ENCODE data around the gene RABGAP1L. TPM values are rescaled to one million over a fixed set of nuclear protein-coding genes. Genes with fewer than 3 reads are reported as not detected.
"Not testable (repeated sequence)": the region's sequence is repeated elsewhere in the genome, so short reads cannot be mapped to it uniquely, and the experiment has no call there.

Gene RABGAP1L
- total RNA-seq, 1 donor from 2014 or later = 53.6 TPM

- ATAC-seq (ENCODE audit: poor library complexity) (peak; percentile 36), DNase-seq (no peak)
- intact Hi-C loops (cut with DNase I) = no loop called here
Measured at GRCh38 chr1:174883409-174883808, 724.1 kb downstream of the RABGAP1L start.

DNA sequence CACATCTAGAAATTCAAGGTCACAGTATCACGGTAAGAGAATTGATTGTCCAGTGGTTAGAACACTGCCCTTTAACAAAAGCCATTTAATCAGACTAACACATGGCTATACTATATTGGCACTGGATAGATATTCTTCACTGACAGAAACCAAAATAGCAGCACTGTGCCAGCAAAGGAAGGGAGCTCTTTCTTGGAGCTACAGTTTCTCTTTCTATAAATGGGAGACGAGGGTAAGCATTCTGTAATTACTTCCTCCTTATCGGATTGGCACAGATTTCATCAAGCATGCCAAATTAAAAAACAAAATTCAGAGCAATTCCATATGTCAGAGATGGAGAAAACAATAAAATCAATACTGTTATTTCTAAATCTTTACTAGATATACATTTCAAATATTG lies 724.7 kb downstream of the RABGAP1L start:
- intact Hi-C loops (cut with DNase I) = no loop called here
- peak; percentile 70 for ATAC-seq (ENCODE audit: poor library complexity)
- no peak for DNase-seq

DNA sequence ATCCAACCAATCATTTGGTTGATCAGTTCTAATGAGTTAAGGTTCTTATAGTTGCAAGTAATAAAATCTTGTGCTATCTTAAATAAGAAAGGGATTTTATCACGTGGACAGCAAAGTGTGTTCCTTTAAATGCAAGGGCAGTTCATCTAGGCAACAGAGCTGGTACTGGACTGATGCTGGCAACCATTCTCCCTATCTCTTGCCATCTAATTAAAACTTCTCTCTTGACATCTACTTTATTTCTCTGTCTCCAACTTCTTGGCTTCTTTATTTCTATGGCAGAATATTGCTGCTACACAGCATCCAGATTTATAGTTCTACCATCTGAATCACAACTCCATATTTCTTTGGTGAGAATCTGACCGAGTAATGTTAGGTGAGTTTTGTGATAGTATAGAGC lies 725.2 kb downstream of the RABGAP1L start:
- intact Hi-C loops (cut with DNase I) = no loop called here

DNA sequence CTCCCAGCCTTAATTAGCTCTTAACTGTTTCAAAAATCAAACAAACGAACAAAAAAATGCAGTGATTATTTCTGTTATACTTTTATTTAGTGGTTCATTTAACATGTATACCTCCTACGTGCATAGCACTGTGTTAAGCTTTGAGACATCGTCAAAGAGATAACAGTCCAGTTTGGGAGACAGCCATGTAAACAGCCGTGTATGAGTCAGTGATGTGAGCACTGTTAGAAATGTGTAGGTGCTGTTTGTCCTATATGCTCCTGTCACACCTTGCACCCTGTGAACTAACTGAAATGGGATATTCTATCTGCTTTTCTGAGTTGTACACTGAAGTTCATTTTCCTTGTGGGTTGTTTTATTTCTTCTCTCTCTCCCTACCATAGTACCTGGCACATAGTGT lies 730.7 kb downstream of the RABGAP1L start:
- intact Hi-C loops (cut with DNase I) = no loop called here
- ATAC-seq (ENCODE audit: poor library complexity) = no peak

More for the DNA sequence above, 725.2 kb downstream of the RABGAP1L start:
- DNase-seq (no peak), ATAC-seq (ENCODE audit: poor library complexity) (no peak)

GRCh38 chr1:174892016-174892415 lies 732.7 kb downstream of the RABGAP1L start:
- intact Hi-C loops (cut with DNase I) = no loop called here
- DNase-seq (no peak), ATAC-seq (ENCODE audit: poor library complexity) (peak; percentile 84)

More for the DNA sequence above, 730.7 kb downstream of the RABGAP1L start:
- no peak for DNase-seq

DNA sequence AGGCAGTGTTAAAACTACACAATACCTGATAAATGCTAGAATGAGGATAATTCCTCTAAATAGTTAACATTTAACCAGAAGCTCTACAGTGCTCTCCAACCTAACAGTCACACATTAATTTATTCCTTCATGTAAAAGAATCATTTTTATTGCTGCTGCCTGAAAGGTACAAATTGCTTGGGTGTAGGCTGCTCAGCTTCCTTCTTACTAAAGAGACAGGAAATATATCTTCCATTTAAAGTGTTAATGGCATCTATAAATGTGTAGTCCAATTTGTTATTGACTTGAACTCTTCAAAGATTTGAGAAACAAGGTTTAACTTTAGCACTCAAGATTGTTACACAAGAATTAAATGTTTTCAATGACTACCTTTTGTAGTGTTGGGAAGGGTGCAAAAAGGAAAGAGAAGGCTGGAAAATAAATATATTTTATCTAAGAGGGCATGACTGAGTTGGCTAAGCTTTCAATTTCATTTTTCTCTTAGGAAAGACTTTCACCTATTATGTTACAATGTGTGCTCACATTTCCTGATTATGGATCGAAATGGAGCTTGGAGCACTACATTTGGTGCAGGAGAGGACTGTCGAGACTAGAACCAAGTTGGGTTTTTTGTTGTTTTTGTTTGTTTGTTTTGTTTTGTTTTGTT lies 734.9 kb downstream of the RABGAP1L start:
- intact Hi-C loops (cut with DNase I) = no loop called here
- ATAC-seq (ENCODE audit: poor library complexity) (no peak), DNase-seq (no peak)

DNA sequence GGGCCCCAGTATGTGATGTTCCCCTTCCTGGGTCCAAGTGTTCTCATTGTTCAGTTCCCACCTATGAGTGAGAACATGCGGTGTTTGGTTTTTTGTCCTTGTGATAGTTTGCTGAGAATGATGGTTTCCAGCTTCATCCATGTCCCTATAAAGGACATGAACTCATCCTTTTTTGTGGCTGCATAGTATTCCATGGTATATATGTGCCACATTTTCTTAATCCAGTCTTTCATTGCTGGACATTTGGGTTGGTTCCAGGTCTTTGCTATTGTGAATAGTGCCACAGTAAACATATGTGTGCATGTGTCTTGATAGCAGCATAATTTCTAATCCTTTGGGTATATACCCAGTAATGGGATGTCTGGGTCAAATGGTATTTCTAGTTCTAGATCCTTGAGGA lies 736.3 kb downstream of the RABGAP1L start:
- intact Hi-C loops (cut with DNase I); ATAC-seq (ENCODE audit: poor library complexity); DNase-seq: not testable (repeated sequence)

DNA sequence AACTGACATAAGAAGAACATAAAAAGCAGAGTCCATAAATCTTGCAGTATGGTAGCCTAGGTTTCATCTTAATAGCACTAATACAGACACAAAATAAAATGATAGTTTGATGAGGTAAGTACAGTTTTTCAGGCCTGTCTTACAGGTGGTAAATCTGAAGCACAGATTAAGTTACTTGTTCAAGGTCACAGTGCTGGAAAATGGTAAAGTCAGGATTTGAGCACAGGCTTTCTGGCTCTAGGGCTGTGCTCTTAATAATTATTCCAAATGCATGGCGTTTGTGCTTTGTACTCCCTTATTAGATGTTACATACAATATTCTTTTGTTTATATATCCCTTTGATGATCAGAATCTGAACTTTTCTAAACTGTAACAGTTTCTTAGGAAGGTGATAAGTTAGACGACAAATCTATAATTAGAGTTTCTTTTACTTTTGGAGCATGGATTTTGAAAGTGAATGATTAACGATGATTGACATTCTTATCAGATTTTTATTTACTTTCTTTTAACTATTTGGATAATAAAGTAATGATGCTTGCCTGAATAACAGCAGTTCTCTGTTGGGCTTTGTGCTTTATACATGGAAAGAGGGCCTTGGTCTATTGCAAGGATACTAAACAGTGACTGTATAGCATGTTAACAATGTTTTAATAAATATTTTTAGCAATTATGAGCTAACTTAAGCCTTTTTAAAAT lies 738.9 kb downstream of the RABGAP1L start:
- intact Hi-C loops (cut with DNase I) = no loop called here
- DNase-seq (no peak), ATAC-seq (ENCODE audit: poor library complexity) (no peak)

GRCh38 chr1:174900317-174900716 lies 741.0 kb downstream of the RABGAP1L start:
- DNase-seq (no peak), ATAC-seq (ENCODE audit: poor library complexity) (peak; percentile 20)
- intact Hi-C loops (cut with DNase I) = no loop called here

DNA sequence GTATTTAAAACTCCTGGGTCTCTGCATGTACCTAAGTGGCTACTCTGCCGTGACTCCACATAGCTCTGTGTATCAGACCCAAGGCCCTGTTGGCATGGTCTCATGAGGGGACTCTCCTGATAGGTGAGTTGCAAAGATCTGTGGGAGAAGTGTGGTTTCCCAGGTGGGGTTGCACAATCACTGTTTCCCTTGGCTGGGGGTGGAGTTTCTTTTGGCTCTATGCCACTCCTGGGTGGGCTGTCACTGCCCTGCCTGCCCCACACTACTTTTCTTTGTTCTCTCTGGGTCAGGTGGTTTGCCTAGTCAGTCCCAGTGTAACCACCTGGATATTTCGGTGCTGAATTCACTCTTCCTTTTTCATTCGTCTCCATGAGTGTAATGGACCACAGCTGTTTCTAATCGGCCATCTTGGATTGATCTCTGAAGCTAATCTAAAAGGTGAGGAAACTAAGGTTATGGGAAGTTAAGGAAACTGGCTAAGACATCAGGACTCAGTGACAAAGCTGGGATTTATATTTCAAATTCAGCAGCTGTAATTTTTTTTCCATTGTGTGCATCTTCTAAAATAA lies 743.3 kb downstream of the RABGAP1L start:
- DNase-seq (no peak), ATAC-seq (ENCODE audit: poor library complexity) (no peak)
- intact Hi-C loops (cut with DNase I) = no loop called here

GRCh38 chr1:174911606-174912005 lies 752.3 kb downstream of the RABGAP1L start:
- DNase-seq = no peak
- no peak for ATAC-seq (ENCODE audit: poor library complexity)
- intact Hi-C loops (cut with DNase I) = no loop called here

- ATAC-seq (ENCODE audit: poor library complexity) (no peak), DNase-seq (no peak)
- intact Hi-C loops (cut with DNase I) = no loop called here
Measured at GRCh38 chr1:174912264-174912663, 752.9 kb downstream of the RABGAP1L start.

DNA sequence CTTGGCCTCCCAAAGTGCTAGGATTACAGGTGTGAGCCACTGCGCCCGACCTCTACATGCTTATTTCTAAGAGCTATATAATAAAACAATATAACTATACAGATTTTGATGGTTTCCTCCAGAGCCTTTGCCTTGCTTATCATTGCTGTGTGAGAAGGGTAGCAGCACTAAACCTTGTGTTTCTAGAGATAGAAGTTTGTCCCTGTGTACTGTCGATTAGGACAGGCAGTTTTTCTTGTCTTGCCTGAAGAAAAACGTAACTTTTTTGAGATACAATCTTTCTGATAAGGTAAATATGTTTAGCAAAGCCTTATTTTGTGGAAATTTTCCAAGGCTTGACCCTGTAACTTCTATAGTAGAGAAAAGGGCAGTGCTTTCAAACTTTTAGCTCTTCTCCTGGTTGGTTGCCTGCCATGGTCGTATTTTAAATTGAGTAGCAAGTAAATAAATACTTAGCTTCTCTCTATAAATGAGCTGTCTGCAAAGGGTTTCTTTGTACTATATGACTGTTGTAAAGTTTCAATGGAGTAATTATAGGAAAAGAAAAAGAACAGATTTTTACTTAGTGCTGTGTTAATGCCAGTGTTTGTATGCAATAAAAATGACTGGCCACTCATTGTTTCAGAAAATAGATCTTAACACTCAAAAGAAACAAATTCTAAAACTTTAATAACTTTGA lies 754.0 kb downstream of the RABGAP1L start:
- no peak for DNase-seq
- intact Hi-C loops (cut with DNase I) = no loop called here
- no peak for ATAC-seq (ENCODE audit: poor library complexity)

DNA sequence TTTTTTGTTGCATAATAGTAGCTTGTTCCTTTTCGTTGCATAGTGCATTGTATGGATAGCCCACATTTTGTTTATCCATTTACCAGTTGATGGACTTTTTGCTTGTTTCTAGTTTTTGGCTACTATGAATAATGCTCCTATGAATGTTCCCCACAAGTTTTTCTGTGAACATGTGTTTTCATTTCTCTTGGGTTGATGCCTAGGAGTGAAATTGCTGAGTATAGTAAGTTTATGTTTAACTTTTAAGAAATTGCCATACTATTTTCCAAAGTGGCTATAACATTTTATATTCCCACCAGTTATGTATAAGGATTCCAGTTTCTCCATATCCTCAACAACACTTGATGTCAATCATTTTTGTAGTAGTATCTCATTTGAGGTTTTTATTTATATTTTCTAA lies 755.7 kb downstream of the RABGAP1L start:
- no peak for DNase-seq
- intact Hi-C loops (cut with DNase I) = no loop called here
- ATAC-seq (ENCODE audit: poor library complexity) = no peak

DNA sequence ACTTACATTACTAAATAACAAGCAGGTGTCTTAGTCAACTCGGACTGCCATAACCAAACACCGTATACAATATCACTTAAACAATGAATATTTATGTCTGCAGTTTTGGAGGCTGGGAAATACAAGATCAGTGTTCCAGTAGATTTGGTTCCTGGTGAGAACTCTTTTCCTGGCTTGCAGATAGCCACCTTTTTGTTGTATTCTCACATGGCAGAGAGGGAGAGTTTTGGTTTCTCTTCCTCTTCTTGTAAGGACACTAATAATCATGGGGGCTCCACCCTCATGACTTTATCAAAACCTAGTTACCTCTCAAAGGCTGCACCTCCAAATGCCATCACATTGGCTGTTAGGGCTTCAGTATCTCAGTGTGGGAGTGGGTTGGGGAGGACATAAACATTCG lies 757.5 kb downstream of the RABGAP1L start:
- intact Hi-C loops (cut with DNase I) = no loop called here
- no peak for ATAC-seq (ENCODE audit: poor library complexity)
- no peak for DNase-seq

DNA sequence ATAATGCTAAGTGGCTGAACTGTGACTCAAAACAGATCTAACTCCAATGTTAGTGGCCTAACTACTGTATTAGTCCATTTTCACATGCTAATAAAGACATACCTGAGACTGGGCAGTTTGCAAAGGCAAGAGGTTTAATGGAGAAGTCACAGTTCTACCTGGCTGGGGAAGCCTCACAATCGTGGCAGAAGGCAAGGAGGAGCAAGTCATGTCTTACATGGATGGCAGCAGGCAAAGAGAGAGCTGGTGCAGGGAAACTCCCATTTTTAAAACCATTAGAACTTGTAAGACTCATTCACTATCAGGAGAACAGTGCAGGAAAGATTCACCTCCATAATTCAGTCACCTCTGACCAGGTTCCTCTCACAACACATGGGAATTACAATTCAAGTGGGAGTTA lies 760.8 kb downstream of the RABGAP1L start:
- DNase-seq = no peak
- intact Hi-C loops (cut with DNase I) = no loop called here
- no peak for ATAC-seq (ENCODE audit: poor library complexity)

DNA sequence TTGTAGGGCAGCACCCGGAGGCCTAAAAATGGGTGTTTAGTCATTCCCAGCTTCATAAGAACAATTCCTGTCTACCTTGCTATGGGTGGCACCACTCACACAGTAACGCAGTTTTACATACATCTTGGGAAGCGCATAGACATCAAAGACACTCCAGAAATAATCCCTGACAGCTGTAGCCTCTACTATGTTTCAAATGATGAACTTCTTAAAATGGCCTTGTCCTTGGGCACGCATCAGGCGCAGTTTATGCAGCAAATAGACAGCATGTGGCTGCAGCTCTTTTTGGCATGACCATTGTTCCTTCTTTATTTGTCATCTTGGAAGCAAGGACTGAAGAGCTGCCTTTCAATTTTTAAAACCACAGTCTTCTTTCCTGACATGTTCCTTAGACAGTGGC lies 762.8 kb downstream of the RABGAP1L start:
- intact Hi-C loops (cut with DNase I) = no loop called here
- DNase-seq = no peak
- ATAC-seq (ENCODE audit: poor library complexity) = no peak

GRCh38 chr1:174923820-174924219 lies 764.5 kb downstream of the RABGAP1L start:
- ATAC-seq (ENCODE audit: poor library complexity) (no peak), DNase-seq (no peak)
- intact Hi-C loops (cut with DNase I) = no loop called here

- DNase-seq (no peak), ATAC-seq (ENCODE audit: poor library complexity) (no peak)
- intact Hi-C loops (cut with DNase I) = no loop called here
Measured at GRCh38 chr1:174928541-174928940, 769.2 kb downstream of the RABGAP1L start.

DNA sequence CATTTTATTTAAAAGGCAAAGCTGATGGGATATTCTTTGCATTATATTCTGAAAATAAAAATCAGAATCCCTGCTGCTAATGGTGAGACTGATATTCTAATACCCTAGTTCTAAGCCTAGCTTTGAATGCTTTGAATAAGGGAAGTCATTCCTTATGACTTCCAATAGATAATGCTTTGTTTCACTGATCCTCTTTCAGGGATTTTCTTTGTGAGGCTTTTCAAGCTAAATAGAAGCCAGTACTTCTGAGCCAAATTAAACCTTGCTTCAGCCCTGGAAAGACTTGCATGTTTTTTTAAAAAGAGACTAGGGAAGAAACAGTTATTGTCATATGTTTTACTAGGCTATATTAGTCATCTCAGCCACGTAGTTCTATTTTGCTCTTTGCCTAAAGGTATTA lies 771.9 kb downstream of the RABGAP1L start:
- intact Hi-C loops (cut with DNase I) = no loop called here
- DNase-seq = no peak

More for the DNA sequence above, 771.9 kb downstream of the RABGAP1L start:
- no peak for ATAC-seq (ENCODE audit: poor library complexity)
